Endothelial cell of umbilical vein (primary cell): ENCODE results near the gene ELF4. TPM values are rescaled to one million over a fixed set of nuclear protein-coding genes. Genes with fewer than 3 reads are reported as not detected.

Source experiments
- BruUV-seq: library from RNA; stranded (reverse); fragments of 400-500 nt; replicated peaks from 2 replicates; lab custom pipeline; 2021; lab: Mats Ljungman, UMichigan
- CTCF ChIA-PET: fragments of 300-600, 350-600 bp; sonication (Branson Sonifier 250); formaldehyde crosslinking; loops from one replicate; lab custom pipeline; 2021; ENCODE audit warnings: antibody characterized with exemption, inconsistent platforms; lab: Charles Lee
- POLR2A ChIA-PET: fragments of 300-600, 350-600 bp; sonication (Branson Sonifier 250); formaldehyde crosslinking; loops from one replicate; lab custom pipeline; 2021; ENCODE audit warnings: antibody characterized with exemption, inconsistent platforms; lab: Charles Lee
- DNase-seq: peaks from one replicate; pipeline ENCODE4 v3.0.0-alpha.2; 2011; ENCODE audit warnings: low read depth, low spot score
- FAIRE-seq: peaks from 2 replicates; lab custom pipeline; 2011; peaks lifted over from hg19 to GRCh38; lab: Jason Lieb, UNC
- H2AFZ ChIP-seq: 2 replicates; pipeline ENCODE4 v1.6.0; 2012; ENCODE audit warnings: low read depth, low read length, control low read depth, inconsistent platforms
- H3K27ac ChIP-seq: 2 replicates; pipeline ENCODE4 v1.5.1; 2011; ENCODE audit warnings: low read depth, mild to moderate bottlenecking, control low read depth, low read length, moderate library complexity; ENCODE audit not compliant: insufficient read depth
- H3K27me3 ChIP-seq, 2 experiments: 2 replicates each; pipeline versions ENCODE4 v1.6.0 to v1.6.1; 2011; ENCODE audit warnings: low read length in 2 of 2, mixed read lengths in 1 of 2; ENCODE audit not compliant: control insufficient read depth in 2 of 2, insufficient read depth in 2 of 2
- H3K36me3 ChIP-seq, 2 experiments: 2 replicates in 1 of 2; 3 replicates in 1 of 2; pipeline ENCODE4 v1.5.1; 2011; ENCODE audit warnings: low read length in 2 of 2, mild to moderate bottlenecking in 1 of 2, moderate library complexity in 1 of 2; ENCODE audit not compliant: control insufficient read depth in 2 of 2, insufficient read depth in 2 of 2; ENCODE audit errors: extremely low read depth in 1 of 2
- H3K4me1 ChIP-seq: 3 replicates; pipeline ENCODE4 v1.5.1; 2011; ENCODE audit warnings: mild to moderate bottlenecking, low read length; ENCODE audit not compliant: control insufficient read depth, insufficient read depth; ENCODE audit errors: extremely low read depth
- H3K4me2 ChIP-seq: 2 replicates; pipeline ENCODE4 v1.6.1; 2011; ENCODE audit warnings: low read length, control low read depth, mixed read lengths; ENCODE audit not compliant: insufficient read depth
- H3K4me3 ChIP-seq, 3 experiments: fragments of 200-600 bp in 1 of 3; sonication (generic), shearing (Covaris generic) in 1 of 3; replicated peaks in 1 of 3; 2 replicates each; pipeline ENCODE4 v1.5.1; 2011 to 2016; ENCODE audit warnings: control low read depth in 3 of 3, low read length in 3 of 3, mild to moderate bottlenecking in 2 of 3, inconsistent platforms in 1 of 3, low read depth in 1 of 3, moderate library complexity in 1 of 3; ENCODE audit not compliant: insufficient read depth in 1 of 3
- H3K79me2 ChIP-seq: 2 replicates; pipeline ENCODE4 v1.6.0; 2012; ENCODE audit warnings: low read length, inconsistent platforms; ENCODE audit not compliant: control insufficient read depth, insufficient read depth
- H3K9ac ChIP-seq: replicated peaks from 2 replicates; pipeline ENCODE3; 2011; ENCODE audit warnings: low read length, control low read depth; ENCODE audit not compliant: insufficient read depth; ENCODE audit errors: extremely low read depth
- H3K9me1 ChIP-seq: replicated peaks from 3 replicates; pipeline ENCODE4 v1.6.0; 2011; ENCODE audit warnings: mild to moderate bottlenecking, low read length; ENCODE audit not compliant: control insufficient read depth, insufficient read depth; ENCODE audit errors: extremely low read depth
- H3K9me3 ChIP-seq: replicated peaks from 2 replicates; pipeline ENCODE4 v1.5.1; 2012; ENCODE audit warnings: low read length, inconsistent platforms; ENCODE audit not compliant: control insufficient read depth, insufficient read depth
- H4K20me1 ChIP-seq: replicated peaks from 2 replicates; pipeline ENCODE3; 2011; ENCODE audit warnings: mild to moderate bottlenecking, low read length; ENCODE audit not compliant: control insufficient read depth, insufficient read depth; ENCODE audit errors: extremely low read depth
- EZH2 ChIP-seq: IDR thresholded peaks from 2 replicates; pipeline ENCODE4 v1.6.1; 2012; ENCODE audit warnings: borderline replicate concordance, low read depth, mild to moderate bottlenecking, moderate library complexity, low read length, inconsistent platforms; ENCODE audit not compliant: severe bottlenecking
- FOS ChIP-seq: IDR thresholded peaks from 2 replicates; pipeline ENCODE4 v1.6.1; 2011; ENCODE audit warnings: mild to moderate bottlenecking, low read length, moderate library complexity, borderline replicate concordance; ENCODE audit not compliant: insufficient read depth
- GATA2 ChIP-seq: IDR thresholded peaks from 2 replicates; pipeline ENCODE4 v1.7.0; 2011; ENCODE audit warnings: low read depth, mild to moderate bottlenecking, moderate library complexity, mixed read lengths, low read length; ENCODE audit not compliant: insufficient read length, insufficient read depth
- JUN ChIP-seq: IDR thresholded peaks from 2 replicates; pipeline ENCODE4 v1.6.1; 2011; ENCODE audit warnings: borderline replicate concordance, low read depth; ENCODE audit not compliant: insufficient read length, insufficient read depth
- MYC ChIP-seq: IDR thresholded peaks from one replicate; pipeline ENCODE4 v1.6.1; 2011; ENCODE audit warnings: mild to moderate bottlenecking, low read depth, low read length
- POLR2A ChIP-seq: IDR thresholded peaks from 2 replicates; pipeline ENCODE4 v1.6.1; 2012; ENCODE audit warnings: low read depth, mild to moderate bottlenecking, control low read depth, low read length
- POLR2AphosphoS5 ChIP-seq: IDR thresholded peaks from 2 replicates; pipeline ENCODE4 v1.6.1; 2012; ENCODE audit warnings: low read depth, mild to moderate bottlenecking, control low read depth, low read length, moderate library complexity; ENCODE audit not compliant: insufficient read depth
- dilution Hi-C: fragments of 300-500 bp; cut with MboI; formaldehyde crosslinking; loops from one replicate; pipeline ENCODE4 v1.15.0; 2019; ENCODE audit warnings: low sequenced_read_pairs; ENCODE audit not compliant: extremely low pct_ligation_motif_present
- intact Hi-C: fragments of 100-400 bp; cut with micrococcal nuclease; formaldehyde crosslinking; loops from one replicate; pipeline ENCODE4 v1.10.0; 2022
- polyA plus RNA-seq, 4 experiments: library from polyadenylated mRNA; depleted of rRNA in 3 of 4; stranded (reverse) in 3 of 4; unstranded in 1 of 4; fragments of >200 nt; gene quantifications; 2 replicates each; pipeline versions ENCODE4 v1.2.1 to v1.2.3, GENCODE V29; 2011 to 2012; ENCODE audit warnings: missing spikeins in 1 of 4
- total RNA-seq: library from RNA; stranded (reverse); gene quantifications from 2 replicates; pipeline ENCODE4 v1.2.3, GENCODE V29; 2021
- TF ChIP-seq, protein P1 (sequence below), 2 donors: IDR thresholded peaks; 1 replicate in 1 of 2; 2 replicates in 1 of 2; pipeline ENCODE4 v1.5.1; 2011; ENCODE audit warnings: low read length in 2 of 2, mild to moderate bottlenecking in 2 of 2, moderate library complexity in 2 of 2, control low read depth in 1 of 2, inconsistent platforms in 1 of 2, low read depth in 1 of 2; ENCODE audit not compliant: insufficient read depth in 1 of 2; ENCODE audit errors: extremely low read depth in 1 of 2
- TF ChIP-seq, protein P2 (sequence below): IDR thresholded peaks from 2 replicates; pipeline ENCODE4 v1.6.1; 2011; ENCODE audit not compliant: insufficient read depth, insufficient read length

The ELF4 gene
- total and polyA plus RNA-seq, 2 donors (not counting 3 experiments of a cell fraction or from before 2014, with no cell fraction given): 31.9 to 33.4 TPM

- H3K79me2 ChIP-seq: no peaks in the 10 kb centered on the region
- intact Hi-C loops: no loop called here
Measured at GRCh38 chrX:130072345-130072740, 38.0 kb downstream of the ELF4 start.

More at GRCh38 chrX:130072345-130072740, 38.0 kb downstream of the ELF4 start:
- Histone ChIP-seq H3K9me3 (no peaks in the 10 kb centered on the region), H3K27ac (no peak overlapping the region), H4K20me1 (no peaks in the 10 kb centered on the region), H3K9ac (no peak overlapping the region), H3K4me2 (no peak overlapping the region), H3K9me1 (no peaks in the 10 kb centered on the region), H2AFZ (no peak overlapping the region), H3K4me3 (no peak overlapping the region), H3K27me3 (no peaks in the 10 kb centered on the region), H3K36me3 (peaks cover 9 to 24% of the 10 kb centered on the region in 2 experiments), H3K4me1 (no peaks in the 10 kb centered on the region)
- ChIA-PET CTCF (interaction anchor here (1.8 kb wide), 1 partner anchor 11 kb away, joined by 8 read pairs; no protein-coding TSS in a partner anchor), POLR2A (no interaction called here)
- BruUV-seq: no TSS peak
- dilution Hi-C loops: no loop called here
- DNase-seq (no peak), FAIRE-seq (no peak)
- TF ChIP-seq EZH2 (no peak), POLR2AphosphoS5 (no peak), GATA2 (no peak), FOS (no peak), JUN (no peak), POLR2A (no peak), MYC (no peak)
- TF ChIP-seq, protein P1, sequence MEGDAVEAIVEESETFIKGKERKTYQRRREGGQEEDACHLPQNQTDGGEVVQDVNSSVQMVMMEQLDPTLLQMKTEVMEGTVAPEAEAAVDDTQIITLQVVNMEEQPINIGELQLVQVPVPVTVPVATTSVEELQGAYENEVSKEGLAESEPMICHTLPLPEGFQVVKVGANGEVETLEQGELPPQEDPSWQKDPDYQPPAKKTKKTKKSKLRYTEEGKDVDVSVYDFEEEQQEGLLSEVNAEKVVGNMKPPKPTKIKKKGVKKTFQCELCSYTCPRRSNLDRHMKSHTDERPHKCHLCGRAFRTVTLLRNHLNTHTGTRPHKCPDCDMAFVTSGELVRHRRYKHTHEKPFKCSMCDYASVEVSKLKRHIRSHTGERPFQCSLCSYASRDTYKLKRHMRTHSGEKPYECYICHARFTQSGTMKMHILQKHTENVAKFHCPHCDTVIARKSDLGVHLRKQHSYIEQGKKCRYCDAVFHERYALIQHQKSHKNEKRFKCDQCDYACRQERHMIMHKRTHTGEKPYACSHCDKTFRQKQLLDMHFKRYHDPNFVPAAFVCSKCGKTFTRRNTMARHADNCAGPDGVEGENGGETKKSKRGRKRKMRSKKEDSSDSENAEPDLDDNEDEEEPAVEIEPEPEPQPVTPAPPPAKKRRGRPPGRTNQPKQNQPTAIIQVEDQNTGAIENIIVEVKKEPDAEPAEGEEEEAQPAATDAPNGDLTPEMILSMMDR (IDR thresholded peaks at IDR 0.05; ENCODE audit: extremely low read depth in 1 of 2, insufficient read depth in 1 of 2, low read depth in 1 of 2, low read length in 2 of 2): no peak
- TF ChIP-seq, protein P2, sequence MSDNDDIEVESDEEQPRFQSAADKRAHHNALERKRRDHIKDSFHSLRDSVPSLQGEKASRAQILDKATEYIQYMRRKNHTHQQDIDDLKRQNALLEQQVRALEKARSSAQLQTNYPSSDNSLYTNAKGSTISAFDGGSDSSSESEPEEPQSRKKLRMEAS: no peak
